ENCODE data around the gene PLEKHM3. TPM values are rescaled to one million over a fixed set of nuclear protein-coding genes. Genes with fewer than 3 reads are reported as not detected.

Gene PLEKHM3
- total and polyA plus RNA-seq, 2 experiments from 2014 or later = 3.9 to 8.8 TPM

DNA sequence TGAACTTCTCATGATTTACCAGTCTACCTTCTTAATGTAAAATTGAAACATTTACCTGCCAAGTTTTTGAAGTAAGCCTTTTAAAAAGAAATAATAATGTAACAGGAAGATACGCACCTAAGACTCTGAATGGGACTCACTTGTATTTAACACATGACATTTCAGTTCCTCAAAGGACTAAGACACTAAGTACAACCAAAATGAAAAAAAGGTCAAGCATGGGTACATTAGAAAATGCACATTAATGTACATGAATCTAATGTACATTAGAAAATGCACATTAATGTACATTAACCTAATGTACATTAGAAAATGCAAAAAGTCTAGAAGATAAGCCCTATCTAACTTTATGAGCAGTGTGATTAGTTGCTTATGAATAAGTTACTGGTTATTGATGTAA lies 186.3 kb downstream of the PLEKHM3 start (continued):
- TF ChIP-seq, protein P1, sequence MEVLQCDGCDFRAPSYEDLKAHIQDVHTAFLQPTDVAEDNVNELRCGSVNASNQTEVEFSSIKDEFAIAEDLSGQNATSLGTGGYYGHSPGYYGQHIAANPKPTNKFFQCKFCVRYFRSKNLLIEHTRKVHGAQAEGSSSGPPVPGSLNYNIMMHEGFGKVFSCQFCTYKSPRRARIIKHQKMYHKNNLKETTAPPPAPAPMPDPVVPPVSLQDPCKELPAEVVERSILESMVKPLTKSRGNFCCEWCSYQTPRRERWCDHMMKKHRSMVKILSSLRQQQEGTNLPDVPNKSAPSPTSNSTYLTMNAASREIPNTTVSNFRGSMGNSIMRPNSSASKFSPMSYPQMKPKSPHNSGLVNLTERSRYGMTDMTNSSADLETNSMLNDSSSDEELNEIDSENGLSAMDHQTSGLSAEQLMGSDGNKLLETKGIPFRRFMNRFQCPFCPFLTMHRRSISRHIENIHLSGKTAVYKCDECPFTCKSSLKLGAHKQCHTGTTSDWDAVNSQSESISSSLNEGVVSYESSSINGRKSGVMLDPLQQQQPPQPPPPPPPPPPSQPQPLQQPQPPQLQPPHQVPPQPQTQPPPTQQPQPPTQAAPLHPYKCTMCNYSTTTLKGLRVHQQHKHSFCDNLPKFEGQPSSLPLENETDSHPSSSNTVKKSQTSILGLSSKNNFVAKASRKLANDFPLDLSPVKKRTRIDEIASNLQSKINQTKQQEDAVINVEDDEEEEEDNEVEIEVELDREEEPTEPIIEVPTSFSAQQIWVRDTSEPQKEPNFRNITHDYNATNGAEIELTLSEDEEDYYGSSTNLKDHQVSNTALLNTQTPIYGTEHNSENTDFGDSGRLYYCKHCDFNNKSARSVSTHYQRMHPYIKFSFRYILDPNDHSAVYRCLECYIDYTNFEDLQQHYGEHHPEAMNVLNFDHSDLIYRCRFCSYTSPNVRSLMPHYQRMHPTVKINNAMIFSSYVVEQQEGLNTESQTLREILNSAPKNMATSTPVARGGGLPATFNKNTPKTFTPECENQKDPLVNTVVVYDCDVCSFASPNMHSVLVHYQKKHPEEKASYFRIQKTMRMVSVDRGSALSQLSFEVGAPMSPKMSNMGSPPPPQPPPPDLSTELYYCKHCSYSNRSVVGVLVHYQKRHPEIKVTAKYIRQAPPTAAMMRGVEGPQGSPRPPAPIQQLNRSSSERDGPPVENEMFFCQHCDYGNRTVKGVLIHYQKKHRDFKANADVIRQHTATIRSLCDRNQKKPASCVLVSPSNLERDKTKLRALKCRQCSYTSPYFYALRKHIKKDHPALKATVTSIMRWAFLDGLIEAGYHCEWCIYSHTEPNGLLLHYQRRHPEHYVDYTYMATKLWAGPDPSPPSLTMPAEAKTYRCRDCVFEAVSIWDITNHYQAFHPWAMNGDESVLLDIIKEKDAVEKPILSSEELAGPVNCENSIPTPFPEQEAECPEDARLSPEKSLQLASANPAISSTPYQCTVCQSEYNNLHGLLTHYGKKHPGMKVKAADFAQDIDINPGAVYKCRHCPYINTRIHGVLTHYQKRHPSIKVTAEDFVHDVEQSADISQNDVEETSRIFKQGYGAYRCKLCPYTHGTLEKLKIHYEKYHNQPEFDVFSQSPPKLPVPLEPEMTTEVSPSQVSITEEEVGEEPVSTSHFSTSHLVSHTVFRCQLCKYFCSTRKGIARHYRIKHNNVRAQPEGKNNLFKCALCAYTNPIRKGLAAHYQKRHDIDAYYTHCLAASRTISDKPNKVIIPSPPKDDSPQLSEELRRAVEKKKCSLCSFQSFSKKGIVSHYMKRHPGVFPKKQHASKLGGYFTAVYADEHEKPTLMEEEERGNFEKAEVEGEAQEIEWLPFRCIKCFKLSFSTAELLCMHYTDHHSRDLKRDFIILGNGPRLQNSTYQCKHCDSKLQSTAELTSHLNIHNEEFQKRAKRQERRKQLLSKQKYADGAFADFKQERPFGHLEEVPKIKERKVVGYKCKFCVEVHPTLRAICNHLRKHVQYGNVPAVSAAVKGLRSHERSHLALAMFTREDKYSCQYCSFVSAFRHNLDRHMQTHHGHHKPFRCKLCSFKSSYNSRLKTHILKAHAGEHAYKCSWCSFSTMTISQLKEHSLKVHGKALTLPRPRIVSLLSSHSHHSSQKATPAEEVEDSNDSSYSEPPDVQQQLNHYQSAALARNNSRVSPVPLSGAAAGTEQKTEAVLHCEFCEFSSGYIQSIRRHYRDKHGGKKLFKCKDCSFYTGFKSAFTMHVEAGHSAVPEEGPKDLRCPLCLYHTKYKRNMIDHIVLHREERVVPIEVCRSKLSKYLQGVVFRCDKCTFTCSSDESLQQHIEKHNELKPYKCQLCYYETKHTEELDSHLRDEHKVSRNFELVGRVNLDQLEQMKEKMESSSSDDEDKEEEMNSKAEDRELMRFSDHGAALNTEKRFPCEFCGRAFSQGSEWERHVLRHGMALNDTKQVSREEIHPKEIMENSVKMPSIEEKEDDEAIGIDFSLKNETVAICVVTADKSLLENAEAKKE (CRISPR knock-in tag; IDR thresholded peaks at IDR 0.05) = no peak
- no peak for TF ChIP-seq EZH2phosphoT487 (IDR thresholded peaks at IDR 0.05; ENCODE audit: unreplicated experiment)
- no peak for TF ChIP-seq NANOG (IDR thresholded peaks at IDR 0.05; ENCODE audit: borderline replicate concordance)
- TF ChIP-seq STAT1 (IDR thresholded peaks at IDR 0.05; ENCODE audit: unreplicated experiment) = no peak
- TF ChIP-seq, protein P2, sequence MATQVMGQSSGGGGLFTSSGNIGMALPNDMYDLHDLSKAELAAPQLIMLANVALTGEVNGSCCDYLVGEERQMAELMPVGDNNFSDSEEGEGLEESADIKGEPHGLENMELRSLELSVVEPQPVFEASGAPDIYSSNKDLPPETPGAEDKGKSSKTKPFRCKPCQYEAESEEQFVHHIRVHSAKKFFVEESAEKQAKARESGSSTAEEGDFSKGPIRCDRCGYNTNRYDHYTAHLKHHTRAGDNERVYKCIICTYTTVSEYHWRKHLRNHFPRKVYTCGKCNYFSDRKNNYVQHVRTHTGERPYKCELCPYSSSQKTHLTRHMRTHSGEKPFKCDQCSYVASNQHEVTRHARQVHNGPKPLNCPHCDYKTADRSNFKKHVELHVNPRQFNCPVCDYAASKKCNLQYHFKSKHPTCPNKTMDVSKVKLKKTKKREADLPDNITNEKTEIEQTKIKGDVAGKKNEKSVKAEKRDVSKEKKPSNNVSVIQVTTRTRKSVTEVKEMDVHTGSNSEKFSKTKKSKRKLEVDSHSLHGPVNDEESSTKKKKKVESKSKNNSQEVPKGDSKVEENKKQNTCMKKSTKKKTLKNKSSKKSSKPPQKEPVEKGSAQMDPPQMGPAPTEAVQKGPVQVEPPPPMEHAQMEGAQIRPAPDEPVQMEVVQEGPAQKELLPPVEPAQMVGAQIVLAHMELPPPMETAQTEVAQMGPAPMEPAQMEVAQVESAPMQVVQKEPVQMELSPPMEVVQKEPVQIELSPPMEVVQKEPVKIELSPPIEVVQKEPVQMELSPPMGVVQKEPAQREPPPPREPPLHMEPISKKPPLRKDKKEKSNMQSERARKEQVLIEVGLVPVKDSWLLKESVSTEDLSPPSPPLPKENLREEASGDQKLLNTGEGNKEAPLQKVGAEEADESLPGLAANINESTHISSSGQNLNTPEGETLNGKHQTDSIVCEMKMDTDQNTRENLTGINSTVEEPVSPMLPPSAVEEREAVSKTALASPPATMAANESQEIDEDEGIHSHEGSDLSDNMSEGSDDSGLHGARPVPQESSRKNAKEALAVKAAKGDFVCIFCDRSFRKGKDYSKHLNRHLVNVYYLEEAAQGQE (IDR thresholded peaks at IDR 0.05; ENCODE audit: unreplicated experiment) = no peak
- TF ChIP-seq, protein P3, sequence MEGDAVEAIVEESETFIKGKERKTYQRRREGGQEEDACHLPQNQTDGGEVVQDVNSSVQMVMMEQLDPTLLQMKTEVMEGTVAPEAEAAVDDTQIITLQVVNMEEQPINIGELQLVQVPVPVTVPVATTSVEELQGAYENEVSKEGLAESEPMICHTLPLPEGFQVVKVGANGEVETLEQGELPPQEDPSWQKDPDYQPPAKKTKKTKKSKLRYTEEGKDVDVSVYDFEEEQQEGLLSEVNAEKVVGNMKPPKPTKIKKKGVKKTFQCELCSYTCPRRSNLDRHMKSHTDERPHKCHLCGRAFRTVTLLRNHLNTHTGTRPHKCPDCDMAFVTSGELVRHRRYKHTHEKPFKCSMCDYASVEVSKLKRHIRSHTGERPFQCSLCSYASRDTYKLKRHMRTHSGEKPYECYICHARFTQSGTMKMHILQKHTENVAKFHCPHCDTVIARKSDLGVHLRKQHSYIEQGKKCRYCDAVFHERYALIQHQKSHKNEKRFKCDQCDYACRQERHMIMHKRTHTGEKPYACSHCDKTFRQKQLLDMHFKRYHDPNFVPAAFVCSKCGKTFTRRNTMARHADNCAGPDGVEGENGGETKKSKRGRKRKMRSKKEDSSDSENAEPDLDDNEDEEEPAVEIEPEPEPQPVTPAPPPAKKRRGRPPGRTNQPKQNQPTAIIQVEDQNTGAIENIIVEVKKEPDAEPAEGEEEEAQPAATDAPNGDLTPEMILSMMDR (conservative IDR thresholded peaks at IDR 0.05; ENCODE audit: low read depth in 2 of 2) = no peak
- no peak for TF ChIP-seq CREB1 (CRISPR knock-in tag; IDR thresholded peaks at IDR 0.05; ENCODE audit: low read depth)

All from GM23338 (cell line).